ENCODE measurements around the gene ZNF649.

DNA sequence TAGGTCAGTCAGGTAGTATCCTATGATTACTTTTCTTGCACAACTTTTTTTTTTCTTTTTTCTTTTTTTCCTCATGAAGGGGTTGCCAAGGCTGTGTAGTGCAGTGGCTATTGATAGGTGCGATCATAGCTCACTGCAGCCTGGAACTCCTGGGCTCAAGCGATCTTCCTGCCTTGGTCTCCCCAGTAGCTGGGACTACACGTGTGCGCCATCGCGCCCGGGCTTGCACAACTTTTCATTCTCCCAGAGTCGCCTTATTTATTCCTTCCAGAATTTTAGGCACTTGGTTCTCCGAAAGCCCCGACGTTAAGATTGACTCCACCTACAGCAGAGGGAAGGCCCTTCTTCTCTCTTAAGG is 21.6 kb upstream of the ZNF649 start:
- TF ChIP-seq, protein P1, sequence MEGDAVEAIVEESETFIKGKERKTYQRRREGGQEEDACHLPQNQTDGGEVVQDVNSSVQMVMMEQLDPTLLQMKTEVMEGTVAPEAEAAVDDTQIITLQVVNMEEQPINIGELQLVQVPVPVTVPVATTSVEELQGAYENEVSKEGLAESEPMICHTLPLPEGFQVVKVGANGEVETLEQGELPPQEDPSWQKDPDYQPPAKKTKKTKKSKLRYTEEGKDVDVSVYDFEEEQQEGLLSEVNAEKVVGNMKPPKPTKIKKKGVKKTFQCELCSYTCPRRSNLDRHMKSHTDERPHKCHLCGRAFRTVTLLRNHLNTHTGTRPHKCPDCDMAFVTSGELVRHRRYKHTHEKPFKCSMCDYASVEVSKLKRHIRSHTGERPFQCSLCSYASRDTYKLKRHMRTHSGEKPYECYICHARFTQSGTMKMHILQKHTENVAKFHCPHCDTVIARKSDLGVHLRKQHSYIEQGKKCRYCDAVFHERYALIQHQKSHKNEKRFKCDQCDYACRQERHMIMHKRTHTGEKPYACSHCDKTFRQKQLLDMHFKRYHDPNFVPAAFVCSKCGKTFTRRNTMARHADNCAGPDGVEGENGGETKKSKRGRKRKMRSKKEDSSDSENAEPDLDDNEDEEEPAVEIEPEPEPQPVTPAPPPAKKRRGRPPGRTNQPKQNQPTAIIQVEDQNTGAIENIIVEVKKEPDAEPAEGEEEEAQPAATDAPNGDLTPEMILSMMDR (IDR thresholded peaks at IDR 0.05 in 2 of 3, conservative IDR thresholded peaks at IDR 0.05 in 1 of 3; ENCODE audit: borderline replicate concordance in 1 of 3, insufficient read depth in 1 of 3, low read depth in 2 of 3, low read length in 2 of 3): no peak
- no peak for TF ChIP-seq JUND (IDR thresholded peaks at IDR 0.05)
- no peak for TF ChIP-seq EZH2 (IDR thresholded peaks at IDR 0.05)
- TF ChIP-seq, protein P2, sequence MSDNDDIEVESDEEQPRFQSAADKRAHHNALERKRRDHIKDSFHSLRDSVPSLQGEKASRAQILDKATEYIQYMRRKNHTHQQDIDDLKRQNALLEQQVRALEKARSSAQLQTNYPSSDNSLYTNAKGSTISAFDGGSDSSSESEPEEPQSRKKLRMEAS (IDR thresholded peaks at IDR 0.05): no peak
- no peak for TF ChIP-seq EGR1 (IDR thresholded peaks at IDR 0.05; ENCODE audit: low read depth)
- no peak for TF ChIP-seq RAD21 (IDR thresholded peaks at IDR 0.05; ENCODE audit: low read depth)
- TF ChIP-seq POLR2AphosphoS5 (IDR thresholded peaks at IDR 0.05; ENCODE audit: low read depth, low read length): no peak
- TF ChIP-seq YY1 (IDR thresholded peaks at IDR 0.05; ENCODE audit: extremely low read depth, insufficient replicate concordance, low read depth, low read length): no peak
- no peak for TF ChIP-seq SP1 (IDR thresholded peaks at IDR 0.05; ENCODE audit: low read depth)
- TF ChIP-seq POLR2A (IDR thresholded peaks at IDR 0.05; ENCODE audit: borderline replicate concordance, extremely low read depth, insufficient read depth, insufficient read length): no peak
- TF ChIP-seq, protein P3, sequence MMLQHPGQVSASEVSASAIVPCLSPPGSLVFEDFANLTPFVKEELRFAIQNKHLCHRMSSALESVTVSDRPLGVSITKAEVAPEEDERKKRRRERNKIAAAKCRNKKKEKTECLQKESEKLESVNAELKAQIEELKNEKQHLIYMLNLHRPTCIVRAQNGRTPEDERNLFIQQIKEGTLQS (IDR thresholded peaks at IDR 0.05): no peak
- TF ChIP-seq, protein P4, sequence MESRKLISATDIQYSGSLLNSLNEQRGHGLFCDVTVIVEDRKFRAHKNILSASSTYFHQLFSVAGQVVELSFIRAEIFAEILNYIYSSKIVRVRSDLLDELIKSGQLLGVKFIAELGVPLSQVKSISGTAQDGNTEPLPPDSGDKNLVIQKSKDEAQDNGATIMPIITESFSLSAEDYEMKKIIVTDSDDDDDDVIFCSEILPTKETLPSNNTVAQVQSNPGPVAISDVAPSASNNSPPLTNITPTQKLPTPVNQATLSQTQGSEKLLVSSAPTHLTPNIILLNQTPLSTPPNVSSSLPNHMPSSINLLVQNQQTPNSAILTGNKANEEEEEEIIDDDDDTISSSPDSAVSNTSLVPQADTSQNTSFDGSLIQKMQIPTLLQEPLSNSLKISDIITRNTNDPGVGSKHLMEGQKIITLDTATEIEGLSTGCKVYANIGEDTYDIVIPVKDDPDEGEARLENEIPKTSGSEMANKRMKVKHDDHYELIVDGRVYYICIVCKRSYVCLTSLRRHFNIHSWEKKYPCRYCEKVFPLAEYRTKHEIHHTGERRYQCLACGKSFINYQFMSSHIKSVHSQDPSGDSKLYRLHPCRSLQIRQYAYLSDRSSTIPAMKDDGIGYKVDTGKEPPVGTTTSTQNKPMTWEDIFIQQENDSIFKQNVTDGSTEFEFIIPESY (IDR thresholded peaks at IDR 0.05; ENCODE audit: extremely low read depth, insufficient replicate concordance, low read length): no peak
- TF ChIP-seq EZH2phosphoT487 (IDR thresholded peaks at IDR 0.05; ENCODE audit: borderline replicate concordance): no peak

Measured in HCT116 (cell line).